CD4-positive, alpha-beta memory T cell (primary cell): ENCODE results near the gene EEF1B2. TPM values are rescaled to one million over a fixed set of nuclear protein-coding genes. Genes with fewer than 3 reads are reported as not detected.

Experiments used
- CTCF ChIA-PET: fragments of 350-600 bp; sonication (Branson Sonifier 250); formaldehyde crosslinking; loops from one replicate; lab custom pipeline; 2021; ENCODE audit warnings: inconsistent platforms; ENCODE audit not compliant: partially characterized antibody; lab: Charles Lee
- POLR2A ChIA-PET: fragments of 350-600 bp; sonication (Branson Sonifier 250); formaldehyde crosslinking; loops from one replicate; lab custom pipeline; 2021; ENCODE audit not compliant: partially characterized antibody; lab: Charles Lee
- DNase-seq, 5 donors: peaks; one replicate each; pipeline versions ENCODE4 v3.0.0 to v3.0.0-alpha.2; 2020 to 2022; ENCODE audit warnings: mixed read lengths in 1 of 5
- H3K27ac ChIP-seq: one replicate; pipeline ENCODE4 v1.7.0; 2013; ENCODE audit warnings: low read depth, low read length
- H3K27me3 ChIP-seq: 2 replicates; pipeline ENCODE4 v1.7.0; 2013; ENCODE audit warnings: mild to moderate bottlenecking, low read length, moderate library complexity; ENCODE audit not compliant: insufficient read depth
- H3K36me3 ChIP-seq: 2 replicates; pipeline ENCODE4 v1.7.0; 2013; ENCODE audit warnings: mild to moderate bottlenecking, low read length, moderate library complexity; ENCODE audit not compliant: insufficient read depth
- H3K4me1 ChIP-seq: 2 replicates; pipeline ENCODE4 v1.7.0; 2013; ENCODE audit warnings: mild to moderate bottlenecking, low read length, moderate library complexity; ENCODE audit not compliant: insufficient read depth
- H3K4me3 ChIP-seq, 2 donors: one replicate each; pipeline ENCODE4 v1.7.0; 2013; ENCODE audit warnings: low read length in 2 of 2, mild to moderate bottlenecking in 1 of 2
- H3K9me3 ChIP-seq, 2 donors: one replicate each; pipeline ENCODE4 v1.7.0; 2013; ENCODE audit warnings: low read length in 2 of 2, control low read depth in 1 of 2; ENCODE audit not compliant: control insufficient read depth in 1 of 2
- H3K27ac Mint-ChIP-seq, 7 donors: one replicate each; pipeline ENCODE4 v1.8.0; 2020 to 2021; ENCODE audit warnings: mixed read lengths in 7 of 7, mild to moderate bottlenecking in 6 of 7, inconsistent platforms in 3 of 7, moderate library complexity in 3 of 7
- H3K27me3 Mint-ChIP-seq, 2 donors: one replicate each; pipeline ENCODE4 v1.8.0; 2020 to 2021; ENCODE audit warnings: mixed read lengths in 2 of 2
- H3K36me3 Mint-ChIP-seq, 2 donors: one replicate each; pipeline ENCODE4 v1.8.0; 2020 to 2021; ENCODE audit warnings: mixed read lengths in 2 of 2, inconsistent platforms in 1 of 2, mild to moderate bottlenecking in 1 of 2
- H3K4me1 Mint-ChIP-seq, 4 donors: one replicate each; pipeline ENCODE4 v1.8.0; 2020 to 2021; ENCODE audit warnings: mixed read lengths in 4 of 4, mild to moderate bottlenecking in 1 of 4
- H3K4me3 Mint-ChIP-seq, 8 donors: one replicate each; pipeline ENCODE4 v1.8.0; 2020 to 2021; ENCODE audit warnings: mixed read lengths in 8 of 8, mild to moderate bottlenecking in 7 of 8, moderate library complexity in 6 of 8, inconsistent platforms in 3 of 8
- H3K9me3 Mint-ChIP-seq, 8 donors: one replicate each; pipeline ENCODE4 v1.8.0; 2020 to 2021; ENCODE audit warnings: mixed read lengths in 8 of 8, mild to moderate bottlenecking in 5 of 8, inconsistent platforms in 3 of 8, moderate library complexity in 1 of 8
- intact Hi-C: fragments of 100-400 bp; cut with micrococcal nuclease; formaldehyde crosslinking; loops from one replicate; pipeline ENCODE4 v1.15.1; 2023
- polyA plus RNA-seq, 2 donors: library from polyadenylated mRNA; unstranded; fragments of 300-500 nt; fragmentation: Illumina TruSeq; gene quantifications; one replicate each; pipeline ENCODE4 v1.2.3, GENCODE V29; 2021
- total RNA-seq, 2 experiments: library from RNA; stranded (reverse); gene quantifications; one replicate each; pipeline ENCODE4 v1.2.3, GENCODE V29; 2021

Gene EEF1B2
- total and polyA plus RNA-seq, 4 experiments from 2014 or later = 784 to 1,026 (median 981) TPM

GRCh38 chr2:206125901-206126300 lies 33.8 kb upstream of the EEF1B2 start:
- no peak overlapping the region for H3K4me3 ChIP-seq
- H3K27me3 ChIP-seq = no peaks in the 10 kb centered on the region
- H3K4me3 Mint-ChIP-seq = no peak overlapping the region
- no peaks in the 10 kb centered on the region for H3K4me1 Mint-ChIP-seq
- CTCF ChIA-PET = interaction anchor here (1.0 kb wide), 1 partner anchor 40 kb away, joined by 3 read pairs; the partner anchor contains the start of gene INO80D
- H3K27me3 Mint-ChIP-seq = no peaks in the 10 kb centered on the region
- H3K27ac Mint-ChIP-seq = no peak overlapping the region
- peaks cover 2 to 12% (median 7%) of the 10 kb centered on the region in 8 donors for H3K9me3 Mint-ChIP-seq
- H3K27ac ChIP-seq = no peak overlapping the region
- no peaks in the 10 kb centered on the region for H3K4me1 ChIP-seq
- POLR2A ChIA-PET = no interaction called here
- no peak for DNase-seq
- H3K36me3 ChIP-seq = peaks cover 38% of the 10 kb centered on the region
- intact Hi-C loops = no loop called here
- H3K9me3 ChIP-seq = peaks cover 0 to under 1% of the 10 kb centered on the region in 2 donors
- peaks cover 53 to 60% of the 10 kb centered on the region in 2 donors for H3K36me3 Mint-ChIP-seq

GRCh38 chr2:206127656-206128055 lies 32.0 kb upstream of the EEF1B2 start:
- Histone ChIP-seq H3K27ac (no peak overlapping the region), H3K4me3 (no peak overlapping the region), H3K4me1 (no peaks in the 10 kb centered on the region), H3K36me3 (peaks cover 25% of the 10 kb centered on the region), H3K9me3 (no peaks in the 10 kb centered on the region), H3K27me3 (no peaks in the 10 kb centered on the region)
- Mint-ChIP-seq H3K4me3 (no peak overlapping the region), H3K4me1 (no peaks in the 10 kb centered on the region), H3K27me3 (no peaks in the 10 kb centered on the region), H3K36me3 (peaks cover 38 to 51% of the 10 kb centered on the region in 2 donors), H3K9me3 (peaks cover 0 to 3% (median 0%) of the 10 kb centered on the region in 8 donors), H3K27ac (no peak overlapping the region)
- ChIA-PET POLR2A (no interaction called here), CTCF (no interaction called here)
- DNase-seq = no peak
- intact Hi-C loops = no loop called here

- peaks cover 41% of the 10 kb centered on the region for H3K36me3 ChIP-seq
- H3K9me3 Mint-ChIP-seq = no peaks in the 10 kb centered on the region
- H3K27me3 Mint-ChIP-seq = no peaks in the 10 kb centered on the region
- no peak overlapping the region for H3K4me3 ChIP-seq
- peak overlapping the region in 1 of 7 donors; percentile 47 for H3K27ac Mint-ChIP-seq
- no peak overlapping the region for H3K27ac ChIP-seq
- H3K27me3 ChIP-seq = no peaks in the 10 kb centered on the region
- CTCF ChIA-PET = no interaction called here
- peaks cover 39 to 65% of the 10 kb centered on the region in 2 donors for H3K36me3 Mint-ChIP-seq
- POLR2A ChIA-PET = no interaction called here
- no peaks in the 10 kb centered on the region for H3K4me1 ChIP-seq
- no peaks in the 10 kb centered on the region for H3K4me1 Mint-ChIP-seq
- no peaks in the 10 kb centered on the region for H3K9me3 ChIP-seq
- no peak for DNase-seq
- intact Hi-C loops = no loop called here
- no peak overlapping the region for H3K4me3 Mint-ChIP-seq
These were observed 16.2 kb upstream of the EEF1B2 start for GRCh38 chr2:206143451-206143850.

GRCh38 chr2:206144383-206144782 lies 15.3 kb upstream of the EEF1B2 start:
- H3K36me3 ChIP-seq = peaks cover 40% of the 10 kb centered on the region
- no peaks in the 10 kb centered on the region for H3K27me3 Mint-ChIP-seq
- peak overlapping the region in 1 of 7 donors; percentile 76 for H3K27ac Mint-ChIP-seq
- no peak overlapping the region for H3K27ac ChIP-seq
- no peaks in the 10 kb centered on the region for H3K4me1 Mint-ChIP-seq
- no peak overlapping the region for H3K4me3 ChIP-seq
- DNase-seq = no peak
- H3K4me3 Mint-ChIP-seq = no peak overlapping the region
- POLR2A ChIA-PET = no interaction called here
- no peaks in the 10 kb centered on the region for H3K9me3 Mint-ChIP-seq
- intact Hi-C loops = no loop called here
- H3K36me3 Mint-ChIP-seq = peaks cover 43 to 68% of the 10 kb centered on the region in 2 donors
- no peaks in the 10 kb centered on the region for H3K9me3 ChIP-seq
- H3K27me3 ChIP-seq = no peaks in the 10 kb centered on the region
- no peaks in the 10 kb centered on the region for H3K4me1 ChIP-seq
- CTCF ChIA-PET = no interaction called here

GRCh38 chr2:206145665-206146064 lies 14.0 kb upstream of the EEF1B2 start:
- H3K27ac ChIP-seq = no peak overlapping the region
- peaks cover 46% of the 10 kb centered on the region for H3K36me3 ChIP-seq
- Mint-ChIP-seq H3K27ac (peak overlapping the region in 2 of 7 donors; percentile 20 to 70), H3K36me3 (peaks cover 51 to 77% of the 10 kb centered on the region in 2 donors), H3K4me3 (no peak overlapping the region), H3K27me3 (no peaks in the 10 kb centered on the region), H3K4me1 (peaks cover 0 to 5% (median 3%) of the 10 kb centered on the region in 4 donors), H3K9me3 (no peaks in the 10 kb centered on the region)
- H3K4me3 ChIP-seq = no peak overlapping the region
- POLR2A ChIA-PET = no interaction called here
- no peaks in the 10 kb centered on the region for H3K9me3 ChIP-seq
- DNase-seq = no peak
- CTCF ChIA-PET = no interaction called here
- intact Hi-C loops = no loop called here
- H3K27me3 ChIP-seq = no peaks in the 10 kb centered on the region
- H3K4me1 ChIP-seq = no peaks in the 10 kb centered on the region

GRCh38 chr2:206149330-206149729 lies 10.4 kb upstream of the EEF1B2 start:
- no peak overlapping the region for H3K27ac ChIP-seq
- Mint-ChIP-seq H3K4me3 (no peak overlapping the region), H3K9me3 (no peaks in the 10 kb centered on the region), H3K27ac (no peak overlapping the region), H3K36me3 (peaks cover 48 to 66% of the 10 kb centered on the region in 2 donors), H3K4me1 (peaks cover 9 to 22% (median 16%) of the 10 kb centered on the region in 4 donors), H3K27me3 (no peaks in the 10 kb centered on the region)
- peaks cover 7% of the 10 kb centered on the region for H3K4me1 ChIP-seq
- H3K4me3 ChIP-seq = no peak overlapping the region
- ChIA-PET POLR2A (no interaction called here), CTCF (interaction anchor here (1.1 kb wide), 1 partner anchor 16 kb away, joined by 3 read pairs; no protein-coding TSS in a partner anchor)
- no peaks in the 10 kb centered on the region for H3K9me3 ChIP-seq
- no peaks in the 10 kb centered on the region for H3K27me3 ChIP-seq
- H3K36me3 ChIP-seq = peaks cover 39% of the 10 kb centered on the region
- intact Hi-C loops = no loop called here
- DNase-seq = no peak

- Histone ChIP-seq H3K36me3 (peaks cover 38% of the 10 kb centered on the region), H3K4me3 (no peak overlapping the region), H3K27me3 (no peaks in the 10 kb centered on the region), H3K4me1 (peaks cover 8% of the 10 kb centered on the region), H3K9me3 (no peaks in the 10 kb centered on the region), H3K27ac (no peak overlapping the region)
- no peak for DNase-seq
- no peak overlapping the region for H3K4me3 Mint-ChIP-seq
- intact Hi-C loops = no loop called here
- no peaks in the 10 kb centered on the region for H3K9me3 Mint-ChIP-seq
- CTCF ChIA-PET = no interaction called here
- H3K36me3 Mint-ChIP-seq = peaks cover 41 to 60% of the 10 kb centered on the region in 2 donors
- peak overlapping the region in 5 of 7 donors; percentile 2 to 77 (median 30) for H3K27ac Mint-ChIP-seq
- no peaks in the 10 kb centered on the region for H3K27me3 Mint-ChIP-seq
- H3K4me1 Mint-ChIP-seq = peaks cover 9 to 24% (median 18%) of the 10 kb centered on the region in 4 donors
- POLR2A ChIA-PET = no interaction called here
These were observed 9.5 kb upstream of the EEF1B2 start for GRCh38 chr2:206150168-206150567.
